ENCODE results near the gene IL22RA1.

GRCh38 chr1:24156542-24157260, 13.8 kb upstream of the IL22RA1 start:
- no peak for TF ChIP-seq CTCF (conservative IDR thresholded peaks at IDR 0.05; ENCODE audit: low read length)
- no peak for TF ChIP-seq EZH2phosphoT487 (IDR thresholded peaks at IDR 0.05; ENCODE audit: borderline replicate concordance)

All from Loucy (cell line).